K562 (cell line): ENCODE measurements around the gene SOAT1. TPM values are rescaled to one million over a fixed set of nuclear protein-coding genes. Genes with fewer than 3 reads are reported as not detected.
A peak's percentile ranks its signal among the peaks of the same experiment; 100 is the strongest.

Experiments used
- ATAC-seq: fragments of 200-7000 bp; cut with Tn5 transposase; 3 replicates; pipeline ENCODE4 v1.9.1; 2020; ENCODE audit warnings: moderate library complexity
- BruUV-seq: library from RNA; stranded (reverse); fragments of 400-500 nt; replicated peaks from 2 replicates; lab custom pipeline; 2021; lab: Mats Ljungman, UMichigan
- CTCF ChIA-PET: fragments of 300-600 bp; formaldehyde crosslinking; extraction: SDS; loops from one replicate; lab custom pipeline; 2021; ENCODE audit warnings: low intra/inter-chr PET ratio; lab: Yijun Ruan, JAX
- POLR2A ChIA-PET: fragments of 300-600, 350-650 bp; sonication (Branson Sonifier 250); formaldehyde crosslinking; extraction: SDS; loops from one replicate; lab custom pipeline; 2021; ENCODE audit warnings: antibody characterized with exemption, inconsistent platforms; lab: Yijun Ruan, JAX
- DNase-seq, 4 experiments: peaks; one replicate each; pipeline versions ENCODE4 v3.0.0 to v3.0.0-alpha.2; 2011 to 2018; ENCODE audit warnings: low spot score in 3 of 4, mixed read lengths in 3 of 4; ENCODE audit errors: extremely low read depth in 1 of 4
- FAIRE-seq: peaks from 2 replicates; lab custom pipeline; 2011; peaks lifted over from hg19 to GRCh38; lab: Jason Lieb, UNC
- H2AFZ ChIP-seq: 2 replicates; pipeline ENCODE4 v1.6.0; 2011; ENCODE audit warnings: low read depth, low read length, control low read depth, inconsistent platforms
- H3K27ac ChIP-seq: fragments of 200-600 bp; 3 replicates; pipeline ENCODE4 v1.8.0; 2011; ENCODE audit warnings: low read depth, mild to moderate bottlenecking, control low read depth, inconsistent platforms, low read length, moderate library complexity, mixed read lengths; ENCODE audit errors: extremely low read depth
- H3K27me3 ChIP-seq, 2 experiments: fragments of 300-600 bp in 1 of 2; 2 replicates in 1 of 2; 3 replicates in 1 of 2; pipeline versions ENCODE4 v1.6.0 to v1.8.0; 2011; ENCODE audit warnings: inconsistent platforms in 2 of 2, low read length in 2 of 2, mild to moderate bottlenecking in 1 of 2, mixed read lengths in 1 of 2, moderate library complexity in 1 of 2; ENCODE audit not compliant: control insufficient read depth in 2 of 2, insufficient read depth in 2 of 2
- H3K36me3 ChIP-seq: fragments of 300-600 bp; 3 replicates; pipeline ENCODE4 v1.8.0; 2011; ENCODE audit warnings: mild to moderate bottlenecking, low read length, inconsistent platforms; ENCODE audit not compliant: control insufficient read depth, insufficient read depth
- H3K4me1 ChIP-seq, 2 experiments: fragments of 200-600 bp in 1 of 2; replicated peaks in 1 of 2; 2 replicates in 1 of 2; 3 replicates in 1 of 2; pipeline versions ENCODE4 v1.5.1 to v1.8.0; 2011; ENCODE audit warnings: inconsistent platforms in 2 of 2, low read length in 2 of 2, mild to moderate bottlenecking in 1 of 2, mixed read lengths in 1 of 2, moderate library complexity in 1 of 2; ENCODE audit not compliant: control insufficient read depth in 2 of 2, insufficient read depth in 2 of 2
- H3K4me2 ChIP-seq: 2 replicates; pipeline ENCODE4 v1.6.1; 2011; ENCODE audit warnings: low read length, control low read depth, inconsistent platforms, mixed read lengths; ENCODE audit not compliant: insufficient read depth
- H3K4me3 ChIP-seq: fragments of 200-600 bp; sonication (generic), shearing (Covaris generic); 2 replicates; pipeline ENCODE4 v1.5.1; 2016; ENCODE audit warnings: control low read depth, inconsistent platforms
- H3K79me2 ChIP-seq: fragments of 200-600 bp; 3 replicates; pipeline ENCODE4 v1.8.0; 2011; ENCODE audit warnings: low read length, inconsistent platforms; ENCODE audit not compliant: control insufficient read depth, insufficient read depth
- H3K9ac ChIP-seq, 2 experiments: 2 replicates each; pipeline versions ENCODE4 v1.6.0 to v1.6.1; 2011; ENCODE audit warnings: low read depth in 2 of 2, low read length in 2 of 2, control low read depth in 1 of 2, inconsistent platforms in 1 of 2, mild to moderate bottlenecking in 1 of 2, mixed read lengths in 1 of 2; ENCODE audit not compliant: insufficient read depth in 1 of 2
- H3K9me1 ChIP-seq: one replicate; pipeline ENCODE4 v1.6.0; 2011; ENCODE audit warnings: inconsistent platforms, mild to moderate bottlenecking, low read length, moderate library complexity; ENCODE audit not compliant: control insufficient read depth, insufficient read depth
- H3K9me3 ChIP-seq: replicated peaks from 2 replicates; pipeline ENCODE4 v1.5.1; 2011; ENCODE audit warnings: low read depth, low read length, inconsistent platforms; ENCODE audit not compliant: control insufficient read depth, insufficient read depth
- H4K20me1 ChIP-seq: replicated peaks from 2 replicates; pipeline ENCODE4 v1.6.1; 2011; ENCODE audit warnings: low read length, inconsistent platforms, mixed read lengths; ENCODE audit not compliant: control insufficient read depth, insufficient read depth
- C11orf30 ChIP-seq: fragments of 450-650 bp; IDR thresholded peaks from 2 replicates; pipeline ENCODE4 v1.6.1; 2016; ENCODE audit warnings: low read depth, mild to moderate bottlenecking
- DMBX1 ChIP-seq: fragments of 250-450 bp; sonication (Bioruptor Pico); IDR thresholded peaks from 2 replicates; pipeline ENCODE4 v1.8.0; 2022; ENCODE audit warnings: inconsistent platforms, mild to moderate bottlenecking, moderate library complexity, borderline replicate concordance
- POLR2H ChIP-seq: IDR thresholded peaks from 2 replicates; pipeline ENCODE4 v1.6.1; 2016; ENCODE audit warnings: missing genetic modification characterization, low read depth, mild to moderate bottlenecking, control low read depth, missing compliant biosample characterization, moderate library complexity
- YY1 ChIP-seq, 3 experiments: IDR thresholded peaks; 2 replicates each; pipeline ENCODE4 v1.6.1; 2011; ENCODE audit warnings: low read length in 2 of 3, mild to moderate bottlenecking in 2 of 3, moderate library complexity in 2 of 3, borderline replicate concordance in 1 of 3, control low read depth in 1 of 3, low read depth in 1 of 3; ENCODE audit not compliant: insufficient read depth in 3 of 3, insufficient replicate concordance in 2 of 3, control insufficient read depth in 1 of 3, insufficient read length in 1 of 3; ENCODE audit errors: extremely low read depth in 1 of 3
- ZNF143 ChIP-seq: sonication (generic); formaldehyde crosslinking; IDR thresholded peaks from 2 replicates; pipeline ENCODE4 v1.9.0; 2022; ENCODE audit warnings: mild to moderate bottlenecking, missing genetic modification reagents
- ZNF282 ChIP-seq: sonication (generic); formaldehyde crosslinking; IDR thresholded peaks from 2 replicates; pipeline ENCODE4 v1.8.1; 2023; ENCODE audit warnings: missing genetic modification reagents
- ZNF316 ChIP-seq: fragments of 450-650 bp; IDR thresholded peaks from 2 replicates; pipeline ENCODE4 v1.6.1; 2016
- in situ Hi-C: fragments of 300-500 bp; cut with MboI; formaldehyde crosslinking; loops from 4 replicates; pipeline ENCODE4 v1.15.0; 2018; ENCODE audit warnings: inconsistent platforms, mixed read lengths
- intact Hi-C: fragments of 100-400 bp; cut with micrococcal nuclease; formaldehyde crosslinking; loops from 2 replicates; pipeline ENCODE4 v1.14.2; 2022
- polyA plus RNA-seq, 8 experiments: library from polyadenylated mRNA; depleted of rRNA in 4 of 8; stranded (reverse) in 5 of 8; unstranded in 3 of 8; fragments of >200 nt; fragmentation: Nextera tagmentation in 2 of 8; fragmentation: Illumina TruSeq in 1 of 8; extraction: Ambion mirVana in 2 of 8; extraction: Trizol in 1 of 8; gene quantifications; 2 replicates each; pipeline versions ENCODE4 v1.2.1 to v1.2.3, GENCODE V29; 2011 to 2014; ENCODE audit warnings: inconsistent platforms in 1 of 8, missing spikeins in 1 of 8
- total RNA-seq, 7 experiments: library from RNA; depleted of rRNA in 6 of 7; stranded (reverse); fragments of >200 nt in 6 of 7; fragmentation: Illumina TruSeq in 2 of 7; extraction: Trizol in 2 of 7; gene quantifications; 2 replicates each; pipeline versions ENCODE4 v1.2.1 to v1.2.3, GENCODE V29; 2011 to 2021; ENCODE audit warnings: low replicate concordance in 1 of 7
- TF ChIP-seq, protein P1 (sequence below): sonication (generic); IDR thresholded peaks from 2 replicates; pipeline ENCODE4 v1.6.1; 2016

SOAT1 gene
- total and polyA plus RNA-seq, 9 of the 15 experiments (the other 6 are each of a cell fraction or from before 2014, with no cell fraction given), result 5.5 to 29.1 (median 17.3) TPM

DNA sequence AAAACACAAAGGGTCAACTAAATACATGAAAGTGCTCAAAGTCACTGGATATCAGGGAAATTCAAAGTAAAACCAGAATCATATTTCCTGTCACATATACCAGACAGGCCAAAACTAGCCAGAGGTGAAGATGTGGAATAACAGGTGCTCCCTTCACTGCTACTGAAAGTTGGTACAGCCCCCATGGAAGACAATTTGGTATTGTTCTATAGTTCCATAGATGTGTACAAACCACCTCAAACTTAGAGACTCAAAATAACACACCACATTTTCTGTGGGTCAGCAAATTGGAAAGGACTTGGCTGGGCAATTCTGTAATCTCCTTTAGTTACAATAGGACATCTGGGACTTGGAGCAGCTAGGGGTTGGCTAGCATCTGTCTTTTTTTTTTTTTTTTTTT, 24.5 kb upstream of the SOAT1 start:
- no peaks in the 10 kb centered on the region for H3K36me3 ChIP-seq
- H3K4me2 ChIP-seq, result no peak overlapping the region
- ATAC-seq, result peak; percentile 21; the same call in 1 of the 3 replicates
- BruUV-seq, result no TSS peak
- in situ Hi-C loops, result no loop called here
- H3K4me1 ChIP-seq, result no peaks in the 10 kb centered on the region
- H3K27me3 ChIP-seq, result 0 out of 5 replicates have a peak, but pooled peaks cover 0 to 3% of the 10 kb centered on the region in 2 experiments
- DNase-seq, result no peak
- intact Hi-C loops, result no loop called here
- no peak overlapping the region for H3K9ac ChIP-seq
- ChIA-PET CTCF (interaction anchor here (0.6 kb wide), 1 partner anchor 32 kb away, joined by 4 read pairs; no protein-coding TSS in a partner anchor), POLR2A (interaction anchor here (1.0 kb wide), 1 partner anchor 12 kb away, joined by 3 read pairs; no protein-coding TSS in a partner anchor)
- no peaks in the 10 kb centered on the region for H3K79me2 ChIP-seq
- no peak overlapping the region for H3K27ac ChIP-seq
- H3K9me3 ChIP-seq, result no peaks in the 10 kb centered on the region
- no peak overlapping the region for H3K4me3 ChIP-seq
- no peak for FAIRE-seq
- H3K9me1 ChIP-seq, result no peaks in the 10 kb centered on the region
- H2AFZ ChIP-seq, result no peak overlapping the region
- no peak for TF ChIP-seq ZNF282
- TF ChIP-seq C11orf30, result peak; percentile 9; the same call in 1 of the 2 replicates
- TF ChIP-seq DMBX1 (CRISPR knock-in tag), result no peak
- no peak for TF ChIP-seq POLR2H (tag)
- TF ChIP-seq, protein P1, sequence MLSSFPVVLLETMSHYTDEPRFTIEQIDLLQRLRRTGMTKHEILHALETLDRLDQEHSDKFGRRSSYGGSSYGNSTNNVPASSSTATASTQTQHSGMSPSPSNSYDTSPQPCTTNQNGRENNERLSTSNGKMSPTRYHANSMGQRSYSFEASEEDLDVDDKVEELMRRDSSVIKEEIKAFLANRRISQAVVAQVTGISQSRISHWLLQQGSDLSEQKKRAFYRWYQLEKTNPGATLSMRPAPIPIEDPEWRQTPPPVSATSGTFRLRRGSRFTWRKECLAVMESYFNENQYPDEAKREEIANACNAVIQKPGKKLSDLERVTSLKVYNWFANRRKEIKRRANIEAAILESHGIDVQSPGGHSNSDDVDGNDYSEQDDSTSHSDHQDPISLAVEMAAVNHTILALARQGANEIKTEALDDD, result no peak
- no peak for TF ChIP-seq YY1 (IDR thresholded peaks at IDR 0.05; ENCODE audit: borderline replicate concordance in 1 of 3, control insufficient read depth in 1 of 3, extremely low read depth in 1 of 3, insufficient read depth in 3 of 3, insufficient read length in 1 of 3, insufficient replicate concordance in 2 of 3, low read depth in 1 of 3, low read length in 2 of 3)
- TF ChIP-seq ZNF316, result 0 out of 2 replicates have a peak, but pooled peaks have one; percentile 30
- TF ChIP-seq ZNF143 (CRISPR knock-in tag), result no peak
- no peaks in the 10 kb centered on the region for H4K20me1 ChIP-seq
